ENCODE results near the gene TTLL4.

TTLL4 gene

DNA sequence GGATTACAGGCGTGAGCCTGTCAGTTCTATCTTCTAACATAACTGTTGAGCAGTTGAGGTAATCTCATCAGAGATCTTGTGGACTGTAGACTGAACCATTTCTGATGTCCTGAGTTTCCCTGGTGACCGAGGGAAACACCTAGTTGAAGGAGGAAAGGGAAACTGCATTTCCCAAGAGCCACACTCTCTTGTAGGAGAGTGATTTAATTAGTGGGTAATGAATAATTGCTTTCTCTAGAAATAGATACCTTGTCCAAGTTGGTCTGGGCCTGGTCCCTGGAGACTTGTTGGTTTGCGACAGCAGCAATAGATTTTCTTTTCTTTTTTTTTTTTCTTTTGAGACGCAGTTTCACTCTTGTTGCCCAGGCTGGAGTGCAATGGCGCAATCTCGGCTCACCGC lies 7.4 kb downstream of the TTLL4 start:
- no peak for DNase-seq

DNA sequence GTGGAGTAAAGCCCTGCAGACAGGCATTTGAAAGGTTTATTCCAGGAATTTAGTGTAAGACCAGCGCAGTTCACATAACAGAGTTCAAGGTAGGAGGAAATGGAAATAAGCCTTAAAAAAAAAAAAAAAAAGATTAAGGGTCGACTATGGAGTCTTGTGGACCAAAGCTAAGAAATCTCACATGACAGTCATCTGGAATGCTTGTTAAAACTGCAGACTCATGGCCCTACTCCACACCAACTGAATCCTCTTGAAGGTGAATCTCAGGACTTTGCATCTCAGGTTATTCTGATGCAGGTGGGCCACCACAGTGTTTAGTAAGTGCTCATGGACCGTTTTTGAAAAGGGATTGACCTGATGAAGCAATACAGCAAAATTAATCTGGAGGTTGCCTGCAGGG lies 8.8 kb downstream of the TTLL4 start:
- no peak for DNase-seq

DNA sequence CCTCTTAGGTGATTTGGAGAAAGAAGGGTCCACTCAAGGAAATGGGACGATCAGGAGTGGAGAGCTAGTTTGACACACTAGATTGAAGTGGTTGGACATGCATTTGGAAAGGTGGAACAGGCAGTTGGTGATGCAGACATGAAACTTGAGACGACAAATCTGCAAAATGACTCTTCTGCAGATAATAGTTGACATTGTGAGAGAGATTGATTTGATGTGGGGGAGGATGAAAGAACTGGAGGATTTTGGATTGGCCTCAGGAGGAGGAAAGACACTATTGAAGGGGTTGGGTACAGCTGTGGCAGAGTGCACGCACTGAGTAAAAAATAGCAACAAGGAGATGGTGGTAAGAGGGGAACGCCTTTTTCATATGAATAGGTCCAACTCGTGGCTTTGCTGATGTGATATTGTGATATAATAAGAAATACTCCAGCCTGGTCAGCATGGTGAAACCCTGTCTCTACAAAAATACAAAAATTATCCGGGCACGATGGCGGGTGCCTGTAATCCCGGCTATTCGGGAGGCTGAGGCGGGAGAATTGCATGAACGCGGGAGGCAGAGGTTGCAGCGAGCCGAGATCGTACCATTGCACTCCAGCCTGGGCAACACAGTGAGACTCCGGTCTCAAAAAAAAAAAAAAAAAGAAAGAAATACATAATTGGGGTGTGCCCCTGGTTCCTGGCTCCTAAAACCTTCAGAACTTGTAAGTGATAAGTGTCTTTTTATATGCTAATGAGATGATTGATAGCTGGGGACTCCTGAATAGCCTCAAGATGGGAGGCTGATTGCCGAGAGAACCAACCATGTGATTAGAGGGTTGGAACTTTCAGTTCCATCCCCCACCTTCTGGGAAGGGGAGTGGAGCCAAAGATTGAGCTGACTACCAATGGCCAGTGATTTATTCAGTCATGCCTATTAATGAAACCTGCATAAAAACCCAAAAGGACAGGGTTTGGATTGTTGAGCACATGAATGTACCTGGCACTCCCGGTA lies 9.7 kb downstream of the TTLL4 start:
- no peak for DNase-seq

DNA sequence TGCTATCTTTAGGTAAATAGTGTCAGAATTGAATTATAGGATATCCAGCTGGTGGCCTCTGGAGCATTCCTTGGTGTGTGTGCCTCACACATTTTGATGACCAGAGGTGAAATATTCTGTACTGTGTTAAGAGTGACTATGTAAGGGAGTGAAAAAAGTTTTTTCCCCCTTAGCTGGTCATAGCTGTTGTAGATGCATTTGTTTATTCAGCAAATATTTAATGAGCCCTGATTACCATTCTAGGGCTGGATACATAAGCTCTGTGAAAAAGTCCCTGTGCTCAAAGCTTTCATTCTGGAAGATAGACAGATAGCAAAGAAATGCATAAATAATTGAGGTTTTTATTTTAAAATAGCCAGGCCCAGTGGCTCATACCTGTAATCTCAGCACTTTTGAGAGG lies 10.9 kb downstream of the TTLL4 start:
- no peak for DNase-seq

DNA sequence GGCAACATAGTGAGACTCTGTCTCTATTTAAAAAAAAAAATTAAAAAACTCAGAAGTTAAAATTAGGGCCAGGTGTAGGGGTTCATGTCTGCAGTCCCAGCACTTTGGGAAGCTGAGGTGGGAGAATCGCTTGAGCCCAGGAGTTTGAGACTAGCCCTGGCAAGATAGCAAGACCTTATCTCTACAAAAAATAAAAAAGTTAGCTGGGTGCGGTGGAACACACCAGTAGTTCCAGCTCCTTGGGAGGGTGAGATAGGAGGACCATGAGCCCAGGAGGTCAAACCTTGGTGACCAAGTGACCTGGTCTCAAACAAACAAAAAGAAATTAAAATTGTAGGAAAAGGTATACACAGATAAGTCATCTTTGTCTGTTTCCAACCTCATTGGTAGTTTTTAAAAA lies 11.3 kb downstream of the TTLL4 start:
- no peak for DNase-seq

DNA sequence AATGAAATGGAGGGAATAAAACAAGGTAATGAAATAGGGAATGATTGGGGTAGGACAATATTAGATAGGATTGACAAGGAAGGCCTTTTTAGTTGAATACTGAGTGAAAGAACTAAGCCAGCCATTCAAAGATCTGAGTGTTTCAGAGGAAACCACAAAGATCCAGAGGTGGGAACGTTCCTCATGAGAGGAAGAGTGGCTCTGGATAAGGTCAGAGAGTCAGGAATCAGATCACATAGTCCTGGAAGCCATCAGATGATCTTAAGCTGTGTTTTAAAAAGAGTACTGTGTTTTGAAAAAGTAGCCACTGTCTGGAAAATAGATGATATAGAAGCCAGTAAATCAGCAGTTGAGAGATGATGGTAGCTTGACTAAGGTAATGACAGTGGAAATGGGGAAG lies 11.8 kb downstream of the TTLL4 start:
- no peak for DNase-seq

DNA sequence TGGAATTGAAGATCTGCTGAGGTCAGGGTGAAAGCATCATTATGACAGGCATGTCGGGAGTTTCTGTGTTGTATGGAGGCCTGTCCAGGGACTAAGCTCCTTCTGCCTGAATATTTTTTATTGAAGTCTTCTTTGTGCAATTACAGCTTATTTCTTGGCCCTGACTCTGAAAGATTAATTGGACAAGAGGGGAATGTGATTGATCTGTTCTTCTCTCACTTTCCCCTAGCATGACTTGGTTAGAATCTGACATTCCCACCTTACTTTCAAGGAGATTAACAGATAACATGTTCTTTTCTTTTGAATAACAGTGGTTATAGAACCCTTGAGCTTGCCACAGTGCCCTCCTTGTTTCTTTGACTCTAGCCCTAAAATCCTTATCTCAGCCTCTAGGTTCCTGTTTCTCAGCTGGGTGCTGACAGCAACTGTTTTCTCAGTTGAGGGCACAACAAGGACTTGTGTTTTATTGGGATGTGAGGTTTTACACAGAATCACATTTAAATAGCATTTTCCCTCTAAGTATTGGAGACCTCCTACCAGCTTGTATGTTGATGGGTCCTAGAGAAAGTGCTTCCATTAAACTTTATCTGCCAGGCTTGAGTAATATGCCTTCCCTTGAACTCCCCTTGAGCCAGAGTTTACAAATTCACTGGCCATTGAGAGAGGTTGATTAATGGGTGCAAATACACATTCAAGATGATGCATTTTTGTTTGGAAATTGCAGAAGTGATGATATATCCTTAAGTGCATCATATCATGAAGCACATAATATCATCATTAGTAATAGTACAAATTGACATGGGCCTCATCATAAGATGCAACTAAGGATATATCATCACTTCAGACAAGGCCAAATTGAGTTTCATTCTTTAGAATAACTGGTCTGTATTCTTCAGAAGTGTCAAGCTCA lies 12.5 kb downstream of the TTLL4 start:
- DNase-seq = no peak

DNA sequence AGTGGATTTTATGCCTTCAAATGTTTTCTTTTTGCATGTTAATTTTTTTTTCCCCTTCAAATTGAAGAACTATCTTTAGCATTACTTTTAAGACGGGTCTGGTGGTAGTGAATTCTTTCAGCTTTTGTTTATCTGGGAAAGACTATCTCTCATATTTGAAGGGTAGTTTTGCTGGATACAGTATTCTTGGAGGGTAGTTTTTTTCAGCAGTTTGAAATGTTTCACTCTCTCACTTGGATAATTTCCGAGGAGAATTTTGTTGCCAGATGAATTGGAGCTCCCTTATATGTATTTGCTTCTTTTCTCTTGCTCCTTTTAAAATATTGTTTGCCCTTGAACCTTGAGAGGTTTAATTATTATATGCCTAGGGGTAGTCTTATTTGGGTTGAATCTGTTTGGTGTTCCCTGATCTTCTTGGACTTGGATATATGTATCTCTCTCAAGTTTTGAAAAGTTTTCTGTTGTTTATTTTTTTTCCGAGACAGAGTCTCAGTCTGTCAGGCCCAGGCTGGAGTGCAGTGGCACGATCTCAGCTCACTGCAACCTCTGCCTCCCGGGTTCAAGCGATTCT lies 15.5 kb downstream of the TTLL4 start:
- DNase-seq = no peak

DNA sequence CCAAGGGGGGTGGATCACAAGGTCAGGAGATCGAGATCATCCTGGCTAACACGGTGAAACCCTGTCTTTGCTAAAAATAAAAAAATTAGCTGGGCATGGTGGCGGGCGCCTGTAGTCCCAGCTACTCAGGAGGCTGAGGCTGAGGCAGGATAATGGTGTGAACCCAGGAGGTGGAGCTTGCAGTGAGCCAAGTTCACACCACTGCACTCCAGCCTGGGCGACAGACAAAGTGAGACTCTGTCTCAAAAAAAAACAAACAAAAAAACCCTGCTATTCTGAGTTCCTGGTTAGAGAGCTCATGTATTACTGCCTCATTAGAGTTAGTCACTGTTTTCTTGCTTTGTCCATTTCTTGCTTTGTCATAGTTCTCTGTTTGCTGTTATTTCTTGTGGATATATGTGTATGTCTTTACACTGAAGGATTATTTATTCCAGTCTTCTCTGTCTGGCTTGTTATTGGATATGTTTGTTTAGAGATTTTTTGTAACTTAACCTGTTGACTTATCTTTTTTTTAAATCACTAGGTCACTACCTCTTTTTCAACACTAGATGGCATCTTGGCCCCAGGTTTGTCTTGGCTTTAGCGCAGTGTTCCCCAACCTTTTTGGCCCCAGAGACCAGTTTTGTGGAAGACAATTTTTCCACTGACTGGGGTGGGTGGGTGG lies 17.0 kb downstream of the TTLL4 start:
- no peak for DNase-seq

DNA sequence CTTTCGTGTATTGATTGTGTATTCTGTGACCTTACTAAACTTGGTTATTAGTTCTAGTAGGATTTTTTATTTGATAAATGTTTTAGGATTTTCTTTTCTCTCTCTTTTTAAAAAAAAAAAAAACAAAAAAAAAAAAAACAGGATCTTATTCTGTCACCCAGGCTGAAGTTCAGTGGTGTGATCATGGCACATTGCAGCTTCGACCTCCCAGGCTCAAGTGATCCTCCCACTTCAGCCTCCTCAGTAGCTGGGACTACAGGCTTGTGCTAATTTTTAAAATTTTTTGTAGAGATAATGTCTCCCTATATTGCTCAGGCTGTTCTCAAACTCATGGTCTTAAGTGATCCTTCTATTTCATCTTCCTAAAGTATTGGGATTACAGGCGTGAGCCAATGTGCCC lies 19.0 kb downstream of the TTLL4 start:
- DNase-seq = no peak

DNA sequence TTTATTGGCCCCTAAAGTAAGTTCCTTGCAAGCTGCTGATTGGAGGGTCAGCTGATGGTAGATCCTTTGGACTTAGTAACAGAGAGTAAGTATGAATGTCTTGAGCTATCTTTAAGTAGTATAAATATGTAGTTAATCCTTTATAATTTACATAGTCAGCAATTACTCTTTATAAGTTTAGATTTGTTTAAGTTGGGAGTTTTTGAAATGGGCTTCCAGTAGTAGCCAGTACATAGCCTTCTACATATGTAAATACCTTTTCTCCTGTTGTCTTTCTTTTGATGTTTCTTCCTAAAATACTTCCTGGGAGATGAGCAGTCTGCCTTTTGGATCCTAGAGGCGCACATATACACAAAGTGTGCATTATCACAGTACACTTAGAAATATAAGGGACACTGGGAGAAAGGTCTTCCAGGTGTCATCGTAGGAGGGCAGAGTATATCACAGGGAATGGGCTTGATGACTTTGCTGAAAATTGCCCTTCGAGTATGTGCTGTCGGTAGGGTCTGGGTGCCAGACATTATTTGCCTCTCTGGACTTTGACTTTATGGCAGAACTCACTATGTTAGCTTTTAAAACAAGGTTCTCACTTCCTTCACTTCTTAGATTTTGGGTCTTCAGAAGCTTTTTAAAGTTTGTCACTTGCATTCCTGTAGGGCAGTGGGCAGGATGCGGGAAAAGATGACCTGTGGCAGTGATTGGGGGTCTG lies 21.6 kb downstream of the TTLL4 start:
- DNase-seq = no peak

DNA sequence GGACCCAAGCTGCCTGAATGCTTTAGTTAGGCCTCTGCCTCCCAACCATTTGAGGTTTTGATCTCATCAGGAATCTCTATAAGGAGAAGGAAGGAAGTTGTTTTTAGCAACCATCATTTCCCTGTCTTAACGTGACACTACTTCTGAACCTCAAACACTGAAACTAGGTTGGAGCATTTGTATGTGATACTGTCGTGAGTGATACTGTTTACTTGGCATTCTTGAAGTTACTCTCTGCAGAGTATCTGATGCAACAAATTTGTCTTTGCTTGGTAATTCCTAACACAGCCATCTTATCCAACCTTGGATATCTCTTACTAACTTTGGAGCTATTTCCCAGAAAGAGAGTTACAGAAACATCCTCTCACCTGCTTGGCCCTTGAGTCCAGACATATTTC lies 22.1 kb downstream of the TTLL4 start:
- DNase-seq = no peak

DNA sequence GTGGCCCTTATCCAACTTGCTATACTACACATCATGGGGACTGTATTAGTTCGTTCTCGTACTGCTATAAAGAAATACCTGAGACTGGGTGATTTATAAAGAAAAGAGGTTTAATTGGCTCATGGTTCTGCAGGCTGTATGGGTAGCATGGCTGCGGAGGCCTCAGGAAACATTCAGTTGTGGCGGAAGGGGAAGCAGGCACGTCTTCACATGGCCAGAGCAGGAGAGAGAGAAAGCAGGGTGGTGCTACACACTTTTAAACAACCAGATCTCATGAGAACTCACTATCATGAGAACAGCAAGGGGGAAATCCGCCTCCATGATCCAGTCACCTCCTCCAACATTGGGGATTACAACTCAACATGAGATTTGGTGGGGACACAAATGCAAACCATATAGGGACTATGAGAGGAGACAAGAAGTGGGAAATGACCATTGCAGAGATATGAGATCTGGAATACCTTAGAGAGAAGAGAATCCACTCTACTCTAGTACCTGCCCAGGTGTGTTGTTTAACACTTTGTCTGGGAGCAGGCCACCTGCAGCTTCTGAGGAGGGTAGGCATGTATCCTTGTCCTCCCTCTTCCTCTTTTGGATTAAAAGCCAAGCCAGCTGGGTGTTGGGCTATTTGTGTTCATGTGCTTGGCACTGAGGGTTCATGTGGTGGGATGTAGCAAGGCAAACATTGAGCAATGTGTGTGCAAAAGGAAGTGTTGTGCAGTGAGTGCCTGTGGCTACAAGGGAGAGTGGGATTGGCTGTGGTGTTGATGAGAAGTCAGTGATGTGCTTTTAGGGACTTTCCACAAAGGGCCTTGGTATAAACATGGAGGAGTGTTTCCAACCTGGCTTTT lies 22.8 kb downstream of the TTLL4 start:
- peak; percentile 76 for DNase-seq

DNA sequence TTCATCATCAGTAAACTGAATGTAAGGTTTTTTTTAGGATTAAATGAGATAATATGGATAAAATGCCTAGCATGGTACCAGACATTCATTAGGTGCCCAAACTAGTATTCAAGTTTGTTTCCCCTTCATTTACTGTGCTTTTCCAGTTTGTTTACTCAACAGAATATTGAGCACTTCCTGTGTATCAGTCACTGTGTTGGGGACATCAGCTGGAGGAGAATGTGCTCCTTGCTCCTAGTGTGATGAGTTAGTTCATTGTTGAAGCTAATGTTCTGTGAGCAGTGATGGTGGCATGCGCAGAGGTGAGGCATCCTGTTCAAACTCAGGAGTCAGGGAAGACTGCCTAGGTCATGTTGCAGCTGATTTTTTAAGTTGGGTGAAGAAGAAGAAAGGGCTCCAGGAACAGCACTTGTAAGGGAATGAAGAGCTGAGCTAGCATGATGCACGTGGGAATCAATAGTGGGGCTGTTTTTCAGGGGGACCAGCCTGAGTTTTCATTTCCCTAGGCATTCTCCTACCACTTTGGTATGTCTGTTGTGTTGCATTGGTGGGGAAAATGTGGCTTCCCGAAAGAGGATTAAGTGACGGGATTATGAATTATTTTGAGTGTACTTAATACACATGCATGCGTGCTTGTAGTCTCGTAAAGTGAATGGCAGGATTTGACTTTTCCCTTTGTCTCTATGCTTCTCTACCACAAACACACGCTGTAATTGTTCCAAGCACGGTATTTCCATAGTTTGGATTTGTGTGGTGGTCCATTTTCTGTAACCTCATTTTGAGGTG lies 23.7 kb downstream of the TTLL4 start:
- no peak for DNase-seq

DNA sequence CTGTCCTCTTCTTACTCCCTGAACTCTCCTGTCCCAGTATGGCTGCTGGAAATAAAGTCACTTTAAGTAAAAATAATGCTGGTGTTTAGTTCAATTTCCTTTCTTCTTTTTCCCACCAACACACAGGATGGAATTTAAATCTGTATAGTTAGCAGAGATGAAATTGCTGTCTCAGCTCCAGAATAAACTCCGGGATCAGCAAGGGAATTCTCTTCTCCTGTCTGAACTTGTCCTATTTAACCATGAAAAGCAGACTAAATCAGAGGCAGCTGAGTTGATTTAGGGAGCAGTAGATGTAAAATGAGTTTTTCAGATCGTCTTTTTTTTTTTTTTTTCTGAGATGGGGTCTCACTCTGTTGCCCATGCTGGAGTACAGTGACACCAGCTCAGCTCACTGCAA lies 25.9 kb downstream of the TTLL4 start:
- DNase-seq = no peak

DNA sequence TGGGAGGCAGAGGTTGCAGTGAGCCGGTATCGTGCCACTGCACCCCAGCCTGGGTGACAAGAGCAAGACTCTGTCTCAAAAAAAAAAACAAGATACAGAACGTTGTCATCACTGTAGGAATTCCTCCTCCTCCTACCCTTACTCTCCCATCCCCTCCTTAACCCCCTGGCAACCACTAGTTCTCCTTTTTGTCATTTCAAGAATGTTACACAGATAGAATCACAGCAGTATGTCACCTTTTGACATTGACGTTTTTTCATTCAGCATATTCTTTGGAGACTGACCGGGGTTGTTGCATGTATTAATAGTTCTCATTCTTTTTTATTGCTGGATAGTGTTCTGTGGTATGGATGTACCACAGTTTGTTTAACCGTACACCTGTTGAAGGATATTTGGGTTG lies 32.4 kb downstream of the TTLL4 start:
- DNase-seq = no peak

DNA sequence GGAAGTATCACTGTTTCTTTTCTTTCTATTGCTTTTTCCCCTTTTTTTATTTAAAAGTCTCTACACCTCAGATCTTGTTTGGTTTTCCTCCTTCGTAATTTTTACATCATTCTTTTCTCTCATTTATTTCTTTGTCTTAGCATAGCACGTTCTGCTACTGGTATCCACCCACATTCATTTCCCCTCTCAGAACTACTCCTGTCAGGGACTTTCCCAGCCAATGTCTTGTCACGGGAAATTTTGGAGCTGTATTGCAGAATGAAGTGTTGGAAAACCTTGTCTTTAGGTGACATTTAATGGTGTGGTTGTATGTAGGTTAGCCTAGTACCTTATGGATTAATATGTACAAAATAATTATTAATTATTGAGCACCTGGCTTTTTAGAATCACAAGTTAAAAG lies 34.0 kb downstream of the TTLL4 start:
- no peak for DNase-seq

DNA sequence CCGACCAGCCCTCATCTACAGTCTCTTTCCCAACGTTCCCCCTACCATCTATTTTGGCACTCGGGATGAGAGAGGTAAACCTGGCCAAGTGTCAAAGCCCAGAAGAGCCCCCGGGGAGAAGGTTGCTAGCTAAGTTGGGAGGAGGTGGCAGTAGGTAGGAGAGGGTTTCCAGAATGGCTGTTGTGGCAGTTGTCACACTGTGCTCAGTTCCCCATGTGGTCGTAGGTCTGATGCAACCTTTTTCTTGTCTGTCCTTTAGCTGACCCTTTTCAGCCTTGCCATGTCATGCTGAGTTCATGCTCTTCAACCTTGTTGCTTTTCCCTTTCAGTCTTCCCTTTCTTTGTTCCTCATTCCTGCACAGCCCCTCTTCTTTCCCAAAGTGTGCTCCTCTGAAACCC lies 34.5 kb downstream of the TTLL4 start:
- no peak for DNase-seq

DNA sequence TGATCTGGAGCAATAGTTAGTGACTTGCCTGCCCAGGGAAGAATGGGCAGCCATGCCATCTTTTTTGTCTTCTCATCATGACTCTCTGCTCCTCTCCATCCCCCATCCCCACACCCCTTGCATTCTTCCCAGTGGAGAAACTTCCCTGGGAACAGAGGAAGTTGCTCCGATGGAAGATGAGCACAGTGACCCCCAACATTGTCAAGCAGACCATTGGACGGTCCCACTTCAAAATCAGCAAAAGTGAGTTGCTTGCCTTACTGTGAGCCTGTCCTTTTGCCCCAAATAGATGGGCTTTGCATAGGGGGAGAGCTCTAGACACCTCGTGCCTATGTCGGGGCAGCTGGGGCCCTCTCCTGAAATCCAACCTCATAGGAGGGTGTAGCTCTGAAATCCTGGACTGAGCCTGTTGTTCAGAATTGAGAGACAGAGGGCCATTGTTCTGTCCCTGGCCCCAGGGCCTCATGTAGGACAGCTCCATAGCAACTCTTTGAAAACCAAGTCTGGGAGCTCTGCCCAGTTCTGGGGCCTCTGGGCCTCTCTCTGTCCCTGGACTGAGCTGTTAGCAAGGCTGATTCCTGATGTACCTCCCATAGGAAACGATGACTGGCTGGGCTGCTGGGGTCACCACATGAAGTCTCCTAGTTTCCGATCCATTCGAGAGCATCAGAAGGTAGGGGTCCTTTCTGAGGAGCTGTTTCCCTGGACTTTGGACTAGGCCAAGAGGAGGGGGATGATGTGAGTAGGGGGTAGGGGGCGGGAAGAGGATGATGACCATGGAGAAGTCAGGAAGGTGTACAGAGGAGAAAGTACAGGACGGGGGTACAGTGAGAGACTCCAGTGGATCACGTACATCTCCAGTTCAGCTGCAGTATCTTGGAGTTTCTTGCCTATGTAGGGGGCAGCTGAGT lies 35.2 kb downstream of the TTLL4 start:
- DNase-seq = no peak

DNA sequence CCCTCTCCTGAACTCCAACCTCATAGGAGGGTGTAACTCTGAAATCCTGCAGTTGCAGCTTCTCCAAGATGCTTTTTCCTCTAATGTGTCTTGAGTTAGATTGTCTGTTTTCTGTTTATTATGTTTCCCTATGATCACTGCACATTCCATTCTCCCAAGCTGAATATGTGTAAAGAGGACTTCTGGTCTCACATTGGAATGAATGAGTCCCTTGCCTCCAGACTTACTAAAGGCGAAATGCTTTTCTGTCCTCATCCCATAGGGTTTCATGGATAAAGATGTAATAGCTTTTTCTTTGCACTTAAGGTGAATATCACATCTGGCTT lies 35.8 kb downstream of the TTLL4 start:
- no peak for DNase-seq
